ENCODE measurements around the gene SLC6A3. TPM values are rescaled to one million over a fixed set of nuclear protein-coding genes. Genes with fewer than 3 reads are reported as not detected.

The SLC6A3 gene
- polyA plus RNA-seq, 6 donors from 2014 or later: 0.09 TPM; not detected in 5

DNA sequence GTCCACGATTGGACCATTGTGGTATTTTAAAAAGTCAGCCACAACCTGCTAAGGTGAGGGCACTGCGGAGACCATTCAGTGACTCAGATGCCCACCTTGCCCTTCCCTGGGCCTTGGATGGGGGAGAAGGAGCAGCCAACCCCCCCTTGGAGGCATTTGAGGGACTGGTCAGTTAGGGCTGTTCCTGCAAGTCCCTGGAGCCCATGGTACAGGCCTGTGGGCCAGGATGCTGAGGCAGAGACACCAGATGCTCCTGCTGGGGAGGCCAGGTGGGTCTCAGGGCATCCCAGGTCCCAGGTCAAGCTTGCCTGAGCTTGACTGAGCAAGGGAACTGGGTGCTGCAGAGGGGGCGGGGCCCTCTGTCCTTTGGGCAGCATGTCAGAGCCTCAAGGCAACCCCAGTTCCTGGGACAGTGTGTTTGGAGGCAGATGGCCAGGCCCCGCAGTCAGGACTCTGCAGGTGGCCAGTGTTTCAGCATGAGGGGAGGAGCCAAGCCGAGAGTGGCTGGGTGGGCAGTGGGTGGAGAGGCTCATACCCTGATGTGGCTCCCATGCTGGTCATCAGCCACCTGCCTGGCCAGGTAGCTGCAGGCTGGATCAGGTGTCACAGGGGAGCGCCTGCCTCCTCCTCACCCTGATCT lies 27.5 kb downstream of the SLC6A3 start:
- H3K9me3 Mint-ChIP-seq: peaks cover 0 to 8% (median 0%) of the 10 kb centered on the region in 7 donors
- ATAC-seq (ENCODE audit: low read depth in 2 of 2) (no peak), DNase-seq (no peak)
- H3K27ac Mint-ChIP-seq: no peak overlapping the region
- no peaks in the 10 kb centered on the region for H3K36me3 Mint-ChIP-seq
- no peak overlapping the region for H3K4me3 Mint-ChIP-seq
- H3K4me1 Mint-ChIP-seq: peaks cover 0 to 4% (median 0%) of the 10 kb centered on the region in 3 donors
- peaks cover 11 to 15% (median 12%) of the 10 kb centered on the region in 3 donors for H3K27me3 Mint-ChIP-seq

GRCh38 chr5:1416856-1417469 lies 28.3 kb downstream of the SLC6A3 start:
- H3K27me3 Mint-ChIP-seq: peaks cover 11 to 21% (median 18%) of the 10 kb centered on the region in 3 donors
- no peak overlapping the region for H3K4me3 Mint-ChIP-seq
- H3K9me3 Mint-ChIP-seq: peaks cover 0 to 8% (median 0%) of the 10 kb centered on the region in 7 donors
- H3K4me1 Mint-ChIP-seq: peaks cover 4 to 8% (median 5%) of the 10 kb centered on the region in 3 donors
- no peak for ATAC-seq (ENCODE audit: low read depth in 2 of 2)
- H3K27ac Mint-ChIP-seq: no peak overlapping the region
- no peaks in the 10 kb centered on the region for H3K36me3 Mint-ChIP-seq
- DNase-seq: no peak

- Mint-ChIP-seq H3K27me3 (peaks cover 18 to 30% (median 27%) of the 10 kb centered on the region in 3 donors), H3K27ac (peak overlapping the region in 1 of 6 donors; percentile 66), H3K4me3 (no peak overlapping the region), H3K9me3 (peaks cover 0 to 8% (median 0%) of the 10 kb centered on the region in 7 donors), H3K36me3 (no peaks in the 10 kb centered on the region), H3K4me1 (peaks cover 6 to 11% (median 6%) of the 10 kb centered on the region in 3 donors)
- ATAC-seq (ENCODE audit: low read depth in 2 of 2) (no peak), DNase-seq (no peak)
Measured at GRCh38 chr5:1415626-1416360, 29.4 kb downstream of the SLC6A3 start.

- Mint-ChIP-seq H3K27ac (no peak overlapping the region), H3K4me3 (no peak overlapping the region), H3K4me1 (peaks cover 6 to 11% (median 6%) of the 10 kb centered on the region in 3 donors), H3K27me3 (peaks cover 22 to 32% (median 30%) of the 10 kb centered on the region in 3 donors), H3K36me3 (no peaks in the 10 kb centered on the region), H3K9me3 (peaks cover 0 to 8% (median 0%) of the 10 kb centered on the region in 7 donors)
- no peak for DNase-seq
- no peak for ATAC-seq (ENCODE audit: low read depth in 2 of 2)
Measured at GRCh38 chr5:1415059-1415425, 30.2 kb downstream of the SLC6A3 start.

DNA sequence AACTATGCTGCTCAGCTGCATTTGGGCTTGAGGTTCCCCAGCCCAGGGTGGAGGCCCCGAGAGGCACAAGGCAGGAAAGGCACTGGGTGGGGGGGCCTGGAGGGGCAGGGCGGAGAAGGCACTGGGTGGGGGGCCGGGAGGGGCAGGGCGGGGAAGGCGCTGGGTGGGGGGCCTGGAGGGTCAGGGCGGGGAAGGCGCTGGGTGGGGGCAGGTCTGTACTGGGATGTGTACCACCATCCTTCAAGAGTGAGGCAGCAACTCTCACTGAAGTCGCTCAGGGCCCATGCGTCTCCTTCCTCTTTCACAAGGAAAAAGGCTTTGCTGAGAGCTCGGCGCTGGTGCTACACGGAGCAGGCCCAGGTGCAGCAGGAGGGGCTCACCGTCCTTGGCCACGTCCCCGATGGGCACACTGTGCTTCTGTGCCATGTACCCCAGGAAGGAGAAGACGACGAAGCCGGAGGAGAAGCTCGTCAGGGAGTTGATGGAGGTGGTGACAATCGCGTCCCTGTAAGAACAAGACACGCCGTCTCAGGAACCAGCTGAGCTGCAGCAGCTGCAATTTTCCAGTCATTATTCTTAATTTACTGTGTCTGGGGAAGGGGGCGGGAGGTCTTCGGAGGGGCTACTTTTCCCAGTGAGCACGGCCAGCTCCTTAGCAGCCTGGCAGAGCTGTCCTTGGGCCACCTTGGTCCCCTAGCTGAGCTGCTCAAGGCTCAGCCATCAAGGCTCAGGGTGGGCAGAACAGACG lies 30.8 kb downstream of the SLC6A3 start:
- H3K27ac Mint-ChIP-seq: no peak overlapping the region
- peaks cover 6 to 11% (median 6%) of the 10 kb centered on the region in 3 donors for H3K4me1 Mint-ChIP-seq
- ATAC-seq (ENCODE audit: low read depth in 2 of 2) (no peak), DNase-seq (no peak)
- H3K27me3 Mint-ChIP-seq: peaks cover 22 to 32% (median 30%) of the 10 kb centered on the region in 3 donors
- H3K36me3 Mint-ChIP-seq: no peaks in the 10 kb centered on the region
- peaks cover 0 to 8% (median 0%) of the 10 kb centered on the region in 7 donors for H3K9me3 Mint-ChIP-seq
- H3K4me3 Mint-ChIP-seq: no peak overlapping the region

- H3K27ac Mint-ChIP-seq: no peak overlapping the region
- ATAC-seq (ENCODE audit: low read depth in 2 of 2): no peak
- DNase-seq: no peak
- no peak overlapping the region for H3K4me3 Mint-ChIP-seq
- peaks cover 7 to 11% (median 8%) of the 10 kb centered on the region in 3 donors for H3K4me1 Mint-ChIP-seq
- peaks cover 17 to 38% (median 31%) of the 10 kb centered on the region in 3 donors for H3K27me3 Mint-ChIP-seq
- peaks cover 0 to 2% (median 0%) of the 10 kb centered on the region in 7 donors for H3K9me3 Mint-ChIP-seq
- H3K36me3 Mint-ChIP-seq: no peaks in the 10 kb centered on the region
Measured at GRCh38 chr5:1413611-1414241, 31.5 kb downstream of the SLC6A3 start.

GRCh38 chr5:1413211-1413610 lies 32.0 kb downstream of the SLC6A3 start:
- DNase-seq: no peak
- H3K4me3 Mint-ChIP-seq: no peak overlapping the region
- H3K36me3 Mint-ChIP-seq: no peaks in the 10 kb centered on the region
- H3K27me3 Mint-ChIP-seq: peaks cover 13 to 40% (median 28%) of the 10 kb centered on the region in 3 donors
- no peak for ATAC-seq (ENCODE audit: low read depth in 2 of 2)
- H3K9me3 Mint-ChIP-seq: peaks cover 0 to 1% (median 0%) of the 10 kb centered on the region in 7 donors
- no peak overlapping the region for H3K27ac Mint-ChIP-seq
- H3K4me1 Mint-ChIP-seq: peaks cover 7 to 11% (median 8%) of the 10 kb centered on the region in 3 donors

DNA sequence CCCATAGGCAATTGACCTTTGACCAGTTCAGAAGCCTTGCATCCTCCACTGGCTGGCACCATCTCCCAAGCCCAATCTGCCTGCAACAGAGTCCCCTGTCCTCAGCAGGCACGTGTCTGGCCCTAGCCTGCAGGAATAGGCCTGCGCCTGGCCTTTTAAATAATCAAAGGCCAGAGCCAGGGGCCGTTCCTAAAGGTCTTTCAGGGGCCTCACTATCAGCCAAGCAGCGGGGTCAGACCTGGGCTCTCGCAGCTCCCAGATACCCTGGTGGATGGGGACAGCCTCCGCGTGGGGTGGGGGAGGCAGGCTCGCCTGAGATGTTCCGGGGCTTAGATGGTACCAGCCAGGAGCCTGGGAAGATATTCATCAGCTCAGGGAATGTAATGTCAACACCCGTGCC lies 32.6 kb downstream of the SLC6A3 start:
- ATAC-seq (ENCODE audit: low read depth in 2 of 2): no peak
- Mint-ChIP-seq H3K27me3 (peaks cover 14 to 46% (median 31%) of the 10 kb centered on the region in 3 donors), H3K4me3 (no peak overlapping the region), H3K9me3 (peaks cover 0 to 1% (median 0%) of the 10 kb centered on the region in 7 donors), H3K36me3 (no peaks in the 10 kb centered on the region), H3K4me1 (peaks cover 7 to 11% (median 8%) of the 10 kb centered on the region in 3 donors), H3K27ac (no peak overlapping the region)
- DNase-seq: no peak

DNA sequence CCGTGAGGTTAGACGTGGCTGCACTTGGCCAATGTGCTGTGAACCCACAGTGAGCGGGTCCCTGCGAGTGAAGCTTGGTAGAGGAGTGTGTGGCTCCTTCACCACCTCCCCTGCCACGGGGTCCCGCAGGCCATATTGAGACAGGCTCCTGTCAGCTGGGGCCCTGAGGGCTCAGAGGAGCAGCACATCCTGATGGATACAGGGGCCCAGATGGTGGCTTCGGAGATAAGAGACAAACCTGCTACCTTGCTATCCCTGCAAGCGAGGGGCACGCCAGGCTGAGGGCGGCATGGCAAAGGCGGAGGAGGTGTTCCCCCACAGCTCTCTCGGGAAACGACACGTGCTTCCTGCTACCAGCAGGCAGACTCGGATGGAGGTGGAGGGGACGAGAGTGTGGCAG lies 33.1 kb downstream of the SLC6A3 start:
- Mint-ChIP-seq H3K36me3 (no peaks in the 10 kb centered on the region), H3K27me3 (peaks cover 18 to 50% (median 36%) of the 10 kb centered on the region in 3 donors), H3K9me3 (peaks cover 0 to 1% (median 0%) of the 10 kb centered on the region in 7 donors), H3K27ac (no peak overlapping the region), H3K4me3 (no peak overlapping the region), H3K4me1 (peaks cover 7 to 11% (median 8%) of the 10 kb centered on the region in 3 donors)
- ATAC-seq (ENCODE audit: low read depth in 2 of 2): no peak
- no peak for DNase-seq

GRCh38 chr5:1411099-1411498 lies 34.1 kb downstream of the SLC6A3 start:
- no peak for DNase-seq

DNA sequence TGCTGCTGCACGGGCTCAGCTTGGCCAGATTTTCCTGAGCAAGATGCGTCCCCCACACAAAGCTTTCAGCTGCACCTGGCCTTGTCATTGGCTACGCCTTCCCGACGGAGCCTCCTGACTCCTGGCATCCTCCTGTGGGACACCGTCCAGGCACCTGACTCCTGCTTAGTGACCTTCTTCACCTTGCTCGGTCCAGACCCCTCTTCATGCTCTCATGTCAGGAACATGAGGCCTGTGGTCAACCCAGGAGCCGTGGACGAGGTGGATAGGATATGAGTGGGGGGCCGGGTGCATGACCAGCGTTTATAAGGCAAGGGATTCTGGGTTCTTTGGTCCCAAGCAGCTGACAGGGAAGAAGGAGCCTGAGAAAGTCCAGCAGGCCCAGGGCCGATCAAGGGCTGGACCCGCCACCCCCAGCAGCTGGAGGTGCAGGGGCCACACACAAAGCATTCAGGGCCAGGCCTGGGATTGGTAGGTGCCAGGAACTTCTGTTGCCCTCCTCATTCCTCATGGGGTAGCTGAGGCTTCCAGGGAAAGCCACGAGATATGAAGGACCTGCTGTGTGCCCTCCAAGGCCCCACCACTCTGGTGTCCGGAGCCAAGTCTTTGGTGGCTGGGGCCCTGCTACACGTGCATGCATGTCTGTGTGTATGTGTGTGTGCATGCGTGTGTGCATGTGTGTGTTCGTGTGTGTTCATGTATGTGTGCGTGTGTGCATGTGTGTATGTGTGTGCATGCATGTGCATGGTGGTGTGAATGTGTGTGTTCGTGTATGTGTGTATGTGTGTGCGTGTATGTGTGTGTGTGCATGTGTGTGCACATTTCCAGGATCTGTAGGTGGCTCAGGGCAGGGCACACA lies 34.9 kb downstream of the SLC6A3 start:
- Mint-ChIP-seq H3K27ac (peak overlapping the region in 2 of 6 donors; percentile 38 to 65), H3K27me3 (peaks cover 22 to 49% (median 46%) of the 10 kb centered on the region in 3 donors), H3K4me1 (peaks cover 7 to 11% (median 8%) of the 10 kb centered on the region in 3 donors), H3K4me3 (no peak overlapping the region), H3K36me3 (no peaks in the 10 kb centered on the region), H3K9me3 (peaks cover 0 to 1% (median 0%) of the 10 kb centered on the region in 7 donors)
- no peak for DNase-seq
- no peak for ATAC-seq (ENCODE audit: low read depth in 2 of 2)

More at GRCh38 chr5:1411099-1411498, 34.1 kb downstream of the SLC6A3 start:
- Mint-ChIP-seq H3K9me3 (peaks cover 0 to 1% (median 0%) of the 10 kb centered on the region in 7 donors), H3K27ac (no peak overlapping the region), H3K4me1 (peaks cover 7 to 11% (median 8%) of the 10 kb centered on the region in 3 donors), H3K4me3 (no peak overlapping the region), H3K27me3 (peaks cover 22 to 49% (median 46%) of the 10 kb centered on the region in 3 donors), H3K36me3 (no peaks in the 10 kb centered on the region)
- ATAC-seq (ENCODE audit: low read depth in 2 of 2): no peak

All from naive B cell (primary cell).